GM18867 (cell line): ENCODE data around the gene FRMPD4.
A peak's percentile ranks its signal among the peaks of the same experiment; 100 is the strongest.
"Not testable (repeated sequence)": the region's sequence is repeated elsewhere in the genome, so short reads cannot be mapped to it uniquely, and the experiment has no call there.

ENCODE experiments used
- ATAC-seq: cut with Tn5 transposase; IDR thresholded peaks from one replicate; pipeline ENCODE4 v1.9.1; 2021; ENCODE audit warnings: mild to moderate bottlenecking, moderate library complexity; ENCODE audit not compliant: unreplicated experiment

The FRMPD4 gene

GRCh38 chrX:12138361-12139313 lies at the start of gene FRMPD4:
Gene FRMPD4 (plus strand): TSS chrX:12138473. CDS start chrX:12138972, 499 bp downstream.
- no peak for ATAC-seq

- no peak for ATAC-seq
These were observed 48.5 kb upstream of the FRMPD4 start for GRCh38 chrX:12089740-12090139.

- no peak for ATAC-seq
These were observed 25.0 kb upstream of the FRMPD4 start for GRCh38 chrX:12113321-12113720.

GRCh38 chrX:12115377-12115776 lies 22.9 kb upstream of the FRMPD4 start:
- no peak for ATAC-seq

GRCh38 chrX:12118134-12118533 lies 20.1 kb upstream of the FRMPD4 start:
- no peak for ATAC-seq

GRCh38 chrX:12128017-12128416 lies 10.3 kb upstream of the FRMPD4 start:
- no peak for ATAC-seq

- no peak for ATAC-seq
These were observed 317 bp upstream of the FRMPD4 start for GRCh38 chrX:12137951-12138360.

GRCh38 chrX:12139934-12140611 lies 1.8 kb downstream of the FRMPD4 start:
- ATAC-seq = no peak

GRCh38 chrX:12141511-12141910 lies 3.2 kb downstream of the FRMPD4 start:
- no peak for ATAC-seq

GRCh38 chrX:12142661-12143060 lies 4.4 kb downstream of the FRMPD4 start:
- peak; percentile 79 for ATAC-seq

GRCh38 chrX:12145402-12145801 lies 7.1 kb downstream of the FRMPD4 start:
- no peak for ATAC-seq

GRCh38 chrX:12149670-12150407 lies 11.6 kb downstream of the FRMPD4 start:
- ATAC-seq = no peak

- ATAC-seq = no peak
These were observed 15.0 kb downstream of the FRMPD4 start for GRCh38 chrX:12153317-12153716.

GRCh38 chrX:12153741-12154140 lies 15.5 kb downstream of the FRMPD4 start:
- ATAC-seq = no peak

GRCh38 chrX:12159799-12160198 lies 21.5 kb downstream of the FRMPD4 start:
- ATAC-seq = no peak

- no peak for ATAC-seq
These were observed 24.1 kb downstream of the FRMPD4 start for GRCh38 chrX:12162420-12162819.

GRCh38 chrX:12164180-12164579 lies 25.9 kb downstream of the FRMPD4 start:
- ATAC-seq = not testable (repeated sequence)

GRCh38 chrX:12170755-12171154 lies 32.5 kb downstream of the FRMPD4 start:
- ATAC-seq = no peak

GRCh38 chrX:12174358-12174757 lies 36.1 kb downstream of the FRMPD4 start:
- no peak for ATAC-seq

GRCh38 chrX:12197030-12197429 lies 58.8 kb downstream of the FRMPD4 start:
- no peak for ATAC-seq

- ATAC-seq = no peak
These were observed 68.1 kb downstream of the FRMPD4 start for GRCh38 chrX:12206413-12206812.
